Activated CD8-positive, alpha-beta memory T cell treated with anti-CD3 and anti-CD28 coated beads, Interleukin-2, amount 50 U/mL, for 24 hours (primary cell): ENCODE results near the gene ADAMTSL1.

Experiments
- DNase-seq: peaks from one replicate; pipeline ENCODE4 v3.0.0-alpha.2; 2020; ENCODE audit errors: extremely low read depth

Gene ADAMTSL1

DNA sequence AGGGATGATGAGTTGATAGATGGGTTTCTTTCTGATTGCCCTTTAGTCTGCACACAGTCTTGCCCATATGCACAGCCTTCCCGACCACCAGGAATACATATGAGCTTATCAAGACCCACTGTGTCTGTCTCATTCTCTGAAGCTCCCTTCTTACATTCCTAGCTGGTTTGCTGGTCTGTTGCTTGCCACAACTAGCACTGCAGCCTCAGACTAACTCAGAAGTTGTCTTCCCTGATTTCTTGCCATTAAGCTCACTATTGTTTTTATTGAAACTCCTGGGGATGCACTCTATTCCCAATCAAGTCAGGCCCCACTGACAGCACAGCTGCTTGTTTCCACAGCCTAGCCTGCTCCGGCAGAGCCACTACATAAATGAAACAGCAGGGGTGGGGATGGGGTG lies 461.6 kb downstream of the ADAMTSL1 start:
- no peak for DNase-seq

DNA sequence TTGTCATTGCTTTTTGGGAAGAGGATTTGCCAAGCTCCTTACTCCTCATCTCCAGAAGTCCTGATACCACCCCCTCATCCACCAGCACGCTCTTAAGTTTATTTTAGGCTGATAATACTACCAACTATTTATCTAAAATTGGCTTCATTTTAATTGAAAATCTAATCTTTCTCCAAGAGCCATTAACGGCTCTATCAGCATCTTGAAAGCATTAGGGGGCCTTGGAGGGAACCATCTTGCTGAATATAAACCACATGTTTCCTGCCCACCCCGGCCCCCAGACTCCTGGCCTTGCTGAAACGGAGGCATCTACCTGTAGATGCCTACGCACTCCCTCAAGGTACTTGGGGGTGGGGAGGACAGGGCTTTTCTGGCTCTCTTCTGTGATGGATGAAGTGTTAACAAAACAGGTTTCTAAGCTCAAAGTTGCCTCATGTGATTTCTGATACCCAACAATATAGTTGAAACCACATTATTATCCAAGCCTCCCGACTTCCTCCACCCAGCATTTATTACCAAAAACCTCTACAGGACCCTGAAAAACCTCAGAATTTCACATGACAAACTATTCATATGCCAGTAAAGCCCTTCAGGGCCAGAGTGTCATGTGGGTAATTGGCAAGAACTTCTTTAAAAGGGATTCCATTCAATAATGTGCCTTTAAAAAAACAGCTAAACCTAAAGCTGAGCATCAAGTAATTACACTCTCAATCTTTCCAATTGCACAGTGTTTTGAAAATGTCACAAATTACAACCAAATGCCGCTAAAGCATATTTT lies 462.3 kb downstream of the ADAMTSL1 start:
- no peak for DNase-seq

DNA sequence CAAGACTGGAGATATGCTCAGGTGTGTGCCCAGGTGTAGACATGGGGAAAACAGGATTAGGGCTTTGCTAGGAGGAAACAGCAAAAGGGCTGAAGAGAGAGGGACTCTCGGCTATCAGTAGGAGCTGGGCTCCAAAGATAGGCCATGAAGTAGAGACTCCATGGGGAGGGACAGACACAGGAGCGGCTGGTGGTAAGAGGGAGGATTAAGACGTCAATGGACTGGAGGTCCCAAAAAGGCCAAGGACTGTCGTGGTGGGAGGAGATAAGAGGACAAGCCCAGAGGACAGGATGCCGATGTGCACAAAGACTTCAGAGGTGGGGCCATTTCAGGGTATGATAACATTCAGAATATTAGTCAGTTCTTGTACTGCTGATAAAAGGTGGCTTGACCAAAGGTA lies 466.0 kb downstream of the ADAMTSL1 start:
- DNase-seq = no peak

DNA sequence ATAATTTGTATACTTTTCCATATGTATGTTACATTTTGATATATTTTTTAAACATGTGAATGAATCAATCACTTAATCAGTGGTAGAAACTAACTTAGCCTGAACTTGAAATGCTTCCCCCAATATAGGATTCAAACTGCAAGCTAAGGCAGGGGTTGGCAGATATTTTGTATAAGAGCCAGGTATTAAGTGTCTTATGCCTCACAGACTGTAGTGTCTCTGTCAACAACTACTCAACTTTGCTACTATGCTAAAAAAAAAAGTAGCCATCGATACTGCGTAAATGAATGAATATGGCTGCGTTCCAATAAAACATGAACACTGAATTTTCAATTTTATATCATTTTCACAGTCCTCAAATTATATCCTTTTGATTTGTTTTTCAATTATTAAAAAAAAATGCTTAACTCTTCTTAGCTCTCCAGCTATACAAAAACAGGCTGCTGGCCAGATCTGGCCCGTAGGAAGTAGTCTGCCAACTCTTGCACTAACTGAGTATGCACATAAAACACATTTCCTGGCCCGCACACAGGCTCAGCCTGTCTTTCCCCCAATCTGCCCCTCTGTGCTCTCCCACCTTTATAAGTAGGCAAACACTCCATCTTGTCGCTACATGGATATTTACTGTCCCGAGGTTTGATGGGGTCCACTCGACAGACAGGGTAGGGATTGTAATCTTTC lies 467.2 kb downstream of the ADAMTSL1 start:
- no peak for DNase-seq

DNA sequence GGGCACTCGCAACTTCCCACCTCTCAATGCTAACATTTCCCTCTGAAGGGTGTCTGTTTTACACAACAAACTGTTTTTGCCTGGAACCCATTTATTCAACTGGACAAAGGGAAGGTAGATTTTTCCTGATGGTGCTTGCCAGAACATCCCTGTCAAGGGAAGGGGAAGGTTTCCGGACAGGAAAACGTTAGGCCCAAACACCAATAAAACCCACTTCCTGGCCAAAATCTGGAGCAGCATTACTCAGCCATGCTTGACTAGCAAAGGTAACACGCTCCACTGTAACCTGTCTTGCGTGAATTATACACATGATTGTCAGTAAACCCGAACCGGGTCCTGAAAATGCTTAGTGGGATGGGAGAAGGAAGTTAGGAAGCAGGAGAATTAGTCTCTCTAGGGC lies 468.8 kb downstream of the ADAMTSL1 start:
- DNase-seq = no peak

DNA sequence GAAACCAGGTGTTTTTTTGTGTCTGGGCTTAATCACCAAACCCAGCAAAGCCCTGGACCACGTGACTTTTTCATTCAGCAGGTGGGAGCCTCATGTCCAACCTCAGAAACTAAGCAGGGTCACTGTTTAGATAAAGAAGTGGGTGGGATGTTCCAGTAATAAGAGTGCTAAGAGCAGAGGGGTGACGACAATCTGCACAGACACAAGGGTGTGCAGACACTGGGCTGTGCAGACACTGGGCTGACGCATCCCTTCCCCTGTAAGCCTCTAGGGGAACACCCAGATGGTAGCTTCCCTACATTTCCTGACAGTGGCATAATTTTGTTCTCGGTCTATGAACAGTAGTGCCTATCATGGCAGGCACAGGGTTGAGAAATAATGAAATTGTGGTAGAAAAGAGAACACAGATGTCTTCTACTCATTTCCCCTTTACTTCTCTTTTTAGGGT lies 474.0 kb downstream of the ADAMTSL1 start:
- no peak for DNase-seq

DNA sequence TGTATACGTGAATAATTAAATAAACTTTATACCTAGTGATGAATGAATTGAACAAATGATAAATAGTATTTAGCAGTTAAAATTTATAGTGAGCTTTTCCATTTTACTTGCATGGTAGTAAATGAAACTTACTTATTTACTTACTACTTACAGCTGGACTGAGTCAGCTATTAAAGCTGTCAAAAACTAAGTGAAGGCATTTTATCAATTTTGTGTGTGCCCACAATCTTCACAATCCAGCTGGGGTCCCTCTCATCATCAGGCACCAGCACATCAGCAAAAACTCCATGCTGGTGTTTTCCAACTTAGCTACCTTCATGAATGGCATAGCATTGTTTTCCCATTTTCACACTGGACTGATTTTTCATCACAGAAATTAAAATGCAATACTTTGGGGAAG lies 478.0 kb downstream of the ADAMTSL1 start:
- no peak for DNase-seq

DNA sequence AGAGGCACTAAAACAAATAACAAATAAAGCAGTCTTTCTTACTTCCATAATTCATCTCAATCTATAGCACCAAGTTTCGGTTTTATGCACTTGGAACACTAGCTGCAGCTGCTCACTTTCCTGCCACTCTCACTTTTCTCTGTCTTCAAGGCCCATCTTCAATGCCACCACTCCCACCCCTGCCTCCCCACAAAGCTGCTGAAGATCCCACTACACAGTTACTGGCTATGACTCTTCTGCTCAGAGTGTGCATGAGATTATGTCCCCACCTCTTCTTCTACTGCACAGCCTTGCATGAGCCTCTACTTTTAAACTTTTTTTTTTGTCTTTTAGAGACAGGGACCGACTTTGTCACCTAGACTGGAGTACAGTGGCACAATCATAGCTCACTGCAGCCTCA lies 481.7 kb downstream of the ADAMTSL1 start:
- no peak for DNase-seq
